Trophoblast cell (in vitro differentiated cells and primary cell): ENCODE data around the gene KCTD13.
A peak's percentile ranks its signal among the peaks of the same experiment; 100 is the strongest.

Experiments
- DNase-seq, 2 donors: peaks; one replicate each; pipeline ENCODE4 v3.0.0-alpha.2; 2016
- H2AFZ ChIP-seq: 2 replicates; pipeline ENCODE4 v1.6.1; 2013; ENCODE audit warnings: low read length, moderate library complexity, mild to moderate bottlenecking; ENCODE audit not compliant: insufficient read depth, poor library complexity
- H2AK5ac ChIP-seq: 2 replicates; pipeline ENCODE4 v1.6.1; 2013; ENCODE audit warnings: mild to moderate bottlenecking, low read length
- H2BK120ac ChIP-seq: 2 replicates; pipeline ENCODE4 v1.6.1; 2013; ENCODE audit warnings: low read length, mild to moderate bottlenecking, moderate library complexity; ENCODE audit not compliant: insufficient read depth, poor library complexity
- H2BK12ac ChIP-seq: 2 replicates; pipeline ENCODE4 v1.6.1; 2013; ENCODE audit warnings: mild to moderate bottlenecking, low read length, moderate library complexity
- H2BK5ac ChIP-seq: 2 replicates; pipeline ENCODE4 v1.6.1; 2013; ENCODE audit warnings: low read length, low read depth, moderate library complexity, mild to moderate bottlenecking; ENCODE audit not compliant: poor library complexity
- H3K14ac ChIP-seq: 2 replicates; pipeline ENCODE4 v1.6.1; 2013; ENCODE audit warnings: mild to moderate bottlenecking, low read length
- H3K18ac ChIP-seq: 2 replicates; pipeline ENCODE4 v1.6.1; 2013; ENCODE audit warnings: mild to moderate bottlenecking, low read length
- H3K23ac ChIP-seq: 2 replicates; pipeline ENCODE4 v1.6.1; 2013; ENCODE audit warnings: low read length
- H3K27ac ChIP-seq: 2 replicates; pipeline ENCODE4 v1.5.1; 2013; ENCODE audit warnings: low read depth, mild to moderate bottlenecking, inconsistent platforms, low read length, moderate library complexity
- H3K27me3 ChIP-seq: 2 replicates; pipeline ENCODE4 v1.6.1; 2013; ENCODE audit warnings: inconsistent platforms, mild to moderate bottlenecking, low read length, moderate library complexity; ENCODE audit not compliant: insufficient read depth
- H3K36me3 ChIP-seq, 2 experiments: 1 replicate in 1 of 2; 2 replicates in 1 of 2; pipeline ENCODE4 v1.6.1; 2013; ENCODE audit warnings: low read length in 2 of 2, mild to moderate bottlenecking in 2 of 2, moderate library complexity in 1 of 2; ENCODE audit not compliant: insufficient read depth in 2 of 2, control insufficient read depth in 1 of 2
- H3K4ac ChIP-seq: 2 replicates; pipeline ENCODE4 v1.6.1; 2013; ENCODE audit warnings: low read depth, mild to moderate bottlenecking, low read length, moderate library complexity
- H3K4me1 ChIP-seq, 2 experiments: 1 replicate in 1 of 2; 2 replicates in 1 of 2; pipeline ENCODE4 v1.6.1; 2013; ENCODE audit warnings: low read length in 2 of 2, mild to moderate bottlenecking in 2 of 2, moderate library complexity in 1 of 2; ENCODE audit not compliant: insufficient read depth in 2 of 2, control insufficient read depth in 1 of 2
- H3K4me2 ChIP-seq: 2 replicates; pipeline ENCODE4 v1.6.1; 2013; ENCODE audit warnings: inconsistent platforms, mild to moderate bottlenecking, low read length, moderate library complexity
- H3K4me3 ChIP-seq: 2 replicates; pipeline ENCODE4 v1.5.1; 2013; ENCODE audit warnings: mild to moderate bottlenecking, low read depth, low read length, inconsistent platforms
- H3K79me1 ChIP-seq: one replicate; pipeline ENCODE4 v1.6.1; 2013; ENCODE audit warnings: low read length
- H3K79me2 ChIP-seq: 2 replicates; pipeline ENCODE4 v1.6.1; 2013; ENCODE audit warnings: low read length, mild to moderate bottlenecking; ENCODE audit not compliant: control insufficient read depth, insufficient read depth, poor library complexity
- H3K9ac ChIP-seq: 2 replicates; pipeline ENCODE4 v1.6.1; 2013; ENCODE audit warnings: mild to moderate bottlenecking, low read length
- H3K9me3 ChIP-seq: 2 replicates; pipeline ENCODE4 v1.6.1; 2013; ENCODE audit warnings: low read depth, mild to moderate bottlenecking, control low read depth, inconsistent platforms, low read length; ENCODE audit not compliant: insufficient read depth
- H4K12ac ChIP-seq: 2 replicates; pipeline ENCODE4 v1.6.1; 2013; ENCODE audit warnings: low read depth, mild to moderate bottlenecking, low read length, moderate library complexity
- H4K8ac ChIP-seq: 2 replicates; pipeline ENCODE4 v1.6.1; 2013; ENCODE audit warnings: low read depth, mild to moderate bottlenecking, low read length, moderate library complexity
- H4K91ac ChIP-seq: one replicate; pipeline ENCODE4 v1.6.1; 2013; ENCODE audit warnings: low read depth, mild to moderate bottlenecking, low read length, moderate library complexity
- WGBS: extraction: QIAGEN DNeasy Blood & Tissue Kit; methylation state at CpG from one replicate; pipeline ENCODE4 v1.1.7; 2013; ENCODE audit warnings: missing lambda C conversion rate; ENCODE audit not compliant: insufficient read length, insufficient coverage; ENCODE audit errors: extremely low coverage; 5-methylcytosine and 5-hydroxymethylcytosine counted together

The KCTD13 gene

GRCh38 chr16:29898135-29898803, 27.8 kb downstream of the KCTD13 start:
- Histone ChIP-seq H2AFZ (no peak overlapping the region), H2BK120ac (no peak overlapping the region), H2BK5ac (no peak overlapping the region), H4K91ac (no peak overlapping the region), H3K4me1 (peaks cover 4 to 12% of the 10 kb centered on the region in 2 experiments), H3K14ac (no peak overlapping the region), H3K36me3 (no peaks in the 10 kb centered on the region), H2AK5ac (no peak overlapping the region), H4K12ac (no peak overlapping the region), H3K4ac (no peak overlapping the region), H3K4me2 (peak overlapping the region; percentile 59), H4K8ac (no peak overlapping the region), H3K9ac (no peak overlapping the region), H3K9me3 (no peaks in the 10 kb centered on the region), H3K27ac (no peak overlapping the region), H3K4me3 (peak overlapping the region; percentile 52), H3K18ac (no peak overlapping the region), H2BK12ac (no peak overlapping the region), H3K79me1 (peaks cover 2% of the 10 kb centered on the region), H3K27me3 (no peaks in the 10 kb centered on the region), H3K79me2 (no peaks in the 10 kb centered on the region), H3K23ac (no peak overlapping the region)
- no peak for DNase-seq
- WGBS: no CpG with 5 or more reads among the region's 9 CpGs

GRCh38 chr16:29897333-29897732, 28.7 kb downstream of the KCTD13 start:
- Histone ChIP-seq H3K36me3 (no peaks in the 10 kb centered on the region), H3K79me1 (peaks cover 2% of the 10 kb centered on the region), H3K27ac (no peak overlapping the region), H2BK120ac (no peak overlapping the region), H3K4me3 (no peak overlapping the region), H3K4me2 (no peak overlapping the region), H3K4me1 (peaks cover 4 to 12% of the 10 kb centered on the region in 2 experiments), H4K8ac (no peak overlapping the region), H2BK12ac (no peak overlapping the region), H3K23ac (no peak overlapping the region), H4K12ac (no peak overlapping the region), H3K9ac (no peak overlapping the region), H2AK5ac (no peak overlapping the region), H3K14ac (no peak overlapping the region), H4K91ac (no peak overlapping the region), H3K4ac (no peak overlapping the region), H2AFZ (no peak overlapping the region), H3K79me2 (no peaks in the 10 kb centered on the region), H3K18ac (no peak overlapping the region), H3K27me3 (no peaks in the 10 kb centered on the region), H2BK5ac (no peak overlapping the region), H3K9me3 (no peaks in the 10 kb centered on the region)
- WGBS: no CpG with 5 or more reads among the region's 4 CpGs
- DNase-seq: no peak

GRCh38 chr16:29896841-29897240, 29.2 kb downstream of the KCTD13 start:
- H3K23ac ChIP-seq: no peak overlapping the region
- WGBS: no CpG with 5 or more reads among the region's 15 CpGs
- H2AFZ ChIP-seq: no peak overlapping the region

GRCh38 chr16:29894352-29894751, 31.7 kb downstream of the KCTD13 start:
- no peak overlapping the region for H2BK12ac ChIP-seq
- peaks cover 2% of the 10 kb centered on the region for H3K79me1 ChIP-seq
- no peak overlapping the region for H3K23ac ChIP-seq
- no peak overlapping the region for H3K4me3 ChIP-seq
- no peak overlapping the region for H2AFZ ChIP-seq
- H3K14ac ChIP-seq: no peak overlapping the region
- no peak overlapping the region for H3K9ac ChIP-seq
- WGBS: no CpG with 5 or more reads among the region's 4 CpGs
- no peaks in the 10 kb centered on the region for H3K9me3 ChIP-seq
- H3K18ac ChIP-seq: no peak overlapping the region
- H3K27me3 ChIP-seq: no peaks in the 10 kb centered on the region
- no peak overlapping the region for H4K8ac ChIP-seq
- no peak overlapping the region for H2AK5ac ChIP-seq
- no peak overlapping the region for H2BK120ac ChIP-seq
- no peak overlapping the region for H4K12ac ChIP-seq
- H4K91ac ChIP-seq: no peak overlapping the region
- H2BK5ac ChIP-seq: no peak overlapping the region
- H3K4me2 ChIP-seq: no peak overlapping the region
- H3K79me2 ChIP-seq: no peaks in the 10 kb centered on the region
- H3K36me3 ChIP-seq: no peaks in the 10 kb centered on the region
- peaks cover 0 to 9% of the 10 kb centered on the region in 2 experiments for H3K4me1 ChIP-seq
- no peak overlapping the region for H3K4ac ChIP-seq
- H3K27ac ChIP-seq: no peak overlapping the region
- DNase-seq: peak in 1 of 2 donors; percentile 12

More at GRCh38 chr16:29896841-29897240, 29.2 kb downstream of the KCTD13 start:
- Histone ChIP-seq H3K18ac (no peak overlapping the region), H3K4me3 (no peak overlapping the region), H3K9ac (no peak overlapping the region), H3K79me1 (peaks cover 2% of the 10 kb centered on the region), H3K4ac (no peak overlapping the region), H3K9me3 (no peaks in the 10 kb centered on the region), H4K8ac (no peak overlapping the region), H3K27me3 (no peaks in the 10 kb centered on the region), H2BK120ac (no peak overlapping the region), H4K91ac (no peak overlapping the region), H2AK5ac (no peak overlapping the region), H3K36me3 (no peaks in the 10 kb centered on the region), H3K4me2 (no peak overlapping the region), H3K79me2 (no peaks in the 10 kb centered on the region), H3K14ac (no peak overlapping the region), H2BK5ac (no peak overlapping the region), H3K27ac (no peak overlapping the region), H4K12ac (no peak overlapping the region), H3K4me1 (peaks cover 4 to 12% of the 10 kb centered on the region in 2 experiments), H2BK12ac (no peak overlapping the region)
- no peak for DNase-seq
